ENCODE results near the gene LTB4R. TPM values are rescaled to one million over a fixed set of nuclear protein-coding genes. Genes with fewer than 3 reads are reported as not detected.

Gene LTB4R
- total RNA-seq, 1 experiment from 2014 or later: 2.9 TPM

Other genes with a start within 250 kb of the LTB4R start
- gene CPNE6, start 239.9 kb upstream of the LTB4R start, total RNA-seq (2014; rRNA removed; shearing (Covaris generic)): not detected in 2 replicates
- 2.0 and 4.4 TPM in 2 replicates for gene PCK2, start 217.2 kb upstream of the LTB4R start, total RNA-seq (2014; rRNA removed; shearing (Covaris generic))
- 32.4 and 63.4 TPM in 2 replicates for gene DCAF11, start 196.7 kb upstream of the LTB4R start, total RNA-seq (2014; rRNA removed; shearing (Covaris generic))
- 0.72 TPM in 1 of 2 replicates, not detected in the other for gene NRL, start 196.6 kb upstream of the LTB4R start, total RNA-seq (2014; rRNA removed; shearing (Covaris generic))
- not detected in 2 replicates for gene FITM1, start 180.8 kb upstream of the LTB4R start, total RNA-seq (2014; rRNA removed; shearing (Covaris generic))
- gene PSME1, start 175.3 kb upstream of the LTB4R start, total RNA-seq (2014; rRNA removed; shearing (Covaris generic)): 163 TPM in 2 replicates
- 11.3 and 15.2 TPM in 2 replicates for gene EMC9, start 169.9 kb upstream of the LTB4R start, total RNA-seq (2014; rRNA removed; shearing (Covaris generic))
- 102 and 126 TPM in 2 replicates for gene PSME2, start 164.9 kb upstream of the LTB4R start, total RNA-seq (2014; rRNA removed; shearing (Covaris generic))
- gene RNF31, start 164.0 kb upstream of the LTB4R start, total RNA-seq (2014; rRNA removed; shearing (Covaris generic)): 30.6 and 32.1 TPM in 2 replicates
- 20.8 and 24.9 TPM in 2 replicates for gene IRF9, start 150.2 kb upstream of the LTB4R start, total RNA-seq (2014; rRNA removed; shearing (Covaris generic))
- gene REC8, start 139.4 kb upstream of the LTB4R start, total RNA-seq (2014; rRNA removed; shearing (Covaris generic)): 0.91 TPM in 1 of 2 replicates, not detected in the other
- 49.5 and 53.2 TPM in 2 replicates for gene IPO4, start 122.7 kb upstream of the LTB4R start, total RNA-seq (2014; rRNA removed; shearing (Covaris generic))
- gene TM9SF1, start 116.1 kb upstream of the LTB4R start, total RNA-seq (2014; rRNA removed; shearing (Covaris generic)): 45.3 and 50.8 TPM in 2 replicates
- not detected in 2 replicates for gene TSSK4, start 105.8 kb upstream of the LTB4R start, total RNA-seq (2014; rRNA removed; shearing (Covaris generic))
- gene CHMP4A, start 98.0 kb upstream of the LTB4R start, total RNA-seq (2014; rRNA removed; shearing (Covaris generic)): 19.8 and 38.1 TPM in 2 replicates
- gene MDP1, start 95.4 kb upstream of the LTB4R start, total RNA-seq (2014; rRNA removed; shearing (Covaris generic)): 6.4 and 20.2 TPM in 2 replicates
- gene NEDD8, start 79.1 kb upstream of the LTB4R start, total RNA-seq (2014; rRNA removed; shearing (Covaris generic)): 201 and 286 TPM in 2 replicates
- 49.3 and 52.7 TPM in 2 replicates for gene GMPR2, start 78.6 kb upstream of the LTB4R start, total RNA-seq (2014; rRNA removed; shearing (Covaris generic))
- gene TINF2, start 68.9 kb upstream of the LTB4R start, total RNA-seq (2014; rRNA removed; shearing (Covaris generic)): 36.1 and 44.5 TPM in 2 replicates
- 0.64 and 3.3 TPM in 2 replicates for gene TGM1, start 48.3 kb upstream of the LTB4R start, total RNA-seq (2014; rRNA removed; shearing (Covaris generic))
- gene RABGGTA, start 39.9 kb upstream of the LTB4R start, total RNA-seq (2014; rRNA removed; shearing (Covaris generic)): 14.7 and 15.2 TPM in 2 replicates
- gene DHRS1, start 11.7 kb upstream of the LTB4R start, total RNA-seq (2014; rRNA removed; shearing (Covaris generic)): 15.1 and 27.8 TPM in 2 replicates
- 7.8 and 9.6 TPM in 2 replicates for gene NOP9, start 11.7 kb upstream of the LTB4R start, total RNA-seq (2014; rRNA removed; shearing (Covaris generic))
- not detected in 2 replicates for gene CIDEB, start 3.5 kb upstream of the LTB4R start, total RNA-seq (2014; rRNA removed; shearing (Covaris generic))
- 4.7 and 5.9 TPM in 2 replicates for gene LTB4R2, start 1.4 kb upstream of the LTB4R start, total RNA-seq (2014; rRNA removed; shearing (Covaris generic))
- 0.05 TPM in 1 of 2 replicates, not detected in the other for gene ADCY4, start 23.6 kb downstream of the LTB4R start, total RNA-seq (2014; rRNA removed; shearing (Covaris generic))
- gene RIPK3, start 28.5 kb downstream of the LTB4R start, total RNA-seq (2014; rRNA removed; shearing (Covaris generic)): not detected in 2 replicates
- gene NFATC4, start 56.7 kb downstream of the LTB4R start, total RNA-seq (2014; rRNA removed; shearing (Covaris generic)): not detected in 2 replicates
- gene NYNRIN, start 87.5 kb downstream of the LTB4R start, total RNA-seq (2014; rRNA removed; shearing (Covaris generic)): 0.12 and 0.69 TPM in 2 replicates
- 0.17 TPM in 1 of 2 replicates, not detected in the other for gene CBLN3, start 118.2 kb downstream of the LTB4R start, total RNA-seq (2014; rRNA removed; shearing (Covaris generic))
- 15.4 and 19.5 TPM in 2 replicates for gene KHNYN, start 118.5 kb downstream of the LTB4R start, total RNA-seq (2014; rRNA removed; shearing (Covaris generic))
- 3.3 and 4.0 TPM in 2 replicates for gene SDR39U1, start 131.3 kb downstream of the LTB4R start, total RNA-seq (2014; rRNA removed; shearing (Covaris generic))
- not detected in 2 replicates for gene CMA1, start 196.8 kb downstream of the LTB4R start, total RNA-seq (2014; rRNA removed; shearing (Covaris generic))